HG03469 (cell line): ENCODE measurements around the gene TNFRSF8.

Source experiments
- ATAC-seq: cut with Tn5 transposase; IDR thresholded peaks from one replicate; pipeline ENCODE4 v1.9.1; 2021; ENCODE audit warnings: mild to moderate bottlenecking, moderate library complexity, moderate number of reproducible peaks; ENCODE audit not compliant: unreplicated experiment

Gene TNFRSF8

GRCh38 chr1:12185036-12185917 is 122.2 kb downstream of the TNFRSF8 start:
- no peak for ATAC-seq

GRCh38 chr1:12185918-12186678 is 123.0 kb downstream of the TNFRSF8 start:
- ATAC-seq, result no peak

GRCh38 chr1:12186679-12186985 is 123.5 kb downstream of the TNFRSF8 start:
- ATAC-seq, result no peak

GRCh38 chr1:12188115-12188514 is 125.0 kb downstream of the TNFRSF8 start:
- ATAC-seq, result no peak

GRCh38 chr1:12188657-12189327 is 125.7 kb downstream of the TNFRSF8 start:
- no peak for ATAC-seq

- no peak for ATAC-seq
Observed at GRCh38 chr1:12189328-12189682, 126.2 kb downstream of the TNFRSF8 start.

- ATAC-seq, result no peak
Observed at GRCh38 chr1:12191242-12192032, 128.3 kb downstream of the TNFRSF8 start.
